Measurements from ENCODE around the gene USP9Y. TPM values are rescaled to one million over a fixed set of nuclear protein-coding genes. Genes with fewer than 3 reads are reported as not detected.

Gene USP9Y
- total RNA-seq, 4 donors from 2014 or later: 0.13 to 59.9 (median 47.6) TPM; not detected in 1

DNA sequence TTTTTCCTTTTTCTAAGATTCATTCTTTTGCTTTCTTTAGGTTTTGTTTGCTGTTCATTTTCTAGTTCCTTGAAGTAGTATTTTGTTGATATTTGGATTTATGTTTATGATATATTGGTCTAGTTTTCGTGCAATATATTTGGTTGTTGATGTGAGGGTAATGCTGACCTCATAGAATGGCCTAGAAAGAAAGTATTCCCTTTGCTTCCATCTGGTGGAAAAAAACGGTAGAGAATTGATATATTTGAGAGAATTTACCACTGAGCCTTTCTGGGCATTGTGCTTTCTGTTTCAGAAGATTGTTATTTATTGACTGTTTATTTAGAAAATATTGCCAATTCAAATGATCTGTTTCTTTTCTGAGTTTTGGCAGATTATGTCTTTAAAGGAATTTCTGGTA, 9.4 kb downstream of the USP9Y start:
- Histone ChIP-seq H3K36me3 (no peaks in the 10 kb centered on the region), H3K9me3 (no peaks in the 10 kb centered on the region), H3K4me3 (replicated peaks in 1 of 3) (no peak overlapping the region), H3K4me1 (no peaks in the 10 kb centered on the region), H3K27me3 (no peaks in the 10 kb centered on the region), H3K27ac (no peak overlapping the region)
- TF ChIP-seq, protein P1, sequence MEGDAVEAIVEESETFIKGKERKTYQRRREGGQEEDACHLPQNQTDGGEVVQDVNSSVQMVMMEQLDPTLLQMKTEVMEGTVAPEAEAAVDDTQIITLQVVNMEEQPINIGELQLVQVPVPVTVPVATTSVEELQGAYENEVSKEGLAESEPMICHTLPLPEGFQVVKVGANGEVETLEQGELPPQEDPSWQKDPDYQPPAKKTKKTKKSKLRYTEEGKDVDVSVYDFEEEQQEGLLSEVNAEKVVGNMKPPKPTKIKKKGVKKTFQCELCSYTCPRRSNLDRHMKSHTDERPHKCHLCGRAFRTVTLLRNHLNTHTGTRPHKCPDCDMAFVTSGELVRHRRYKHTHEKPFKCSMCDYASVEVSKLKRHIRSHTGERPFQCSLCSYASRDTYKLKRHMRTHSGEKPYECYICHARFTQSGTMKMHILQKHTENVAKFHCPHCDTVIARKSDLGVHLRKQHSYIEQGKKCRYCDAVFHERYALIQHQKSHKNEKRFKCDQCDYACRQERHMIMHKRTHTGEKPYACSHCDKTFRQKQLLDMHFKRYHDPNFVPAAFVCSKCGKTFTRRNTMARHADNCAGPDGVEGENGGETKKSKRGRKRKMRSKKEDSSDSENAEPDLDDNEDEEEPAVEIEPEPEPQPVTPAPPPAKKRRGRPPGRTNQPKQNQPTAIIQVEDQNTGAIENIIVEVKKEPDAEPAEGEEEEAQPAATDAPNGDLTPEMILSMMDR (IDR thresholded peaks at IDR 0.05): no peak
- TF ChIP-seq POLR2A (IDR thresholded peaks at IDR 0.05): no peak
- WGBS, 2 donors: 58 to 70% methylated on average over 2 of the region's 2 CpGs
- no peak for DNase-seq
- intact Hi-C loops (cut with DNase I): no loop called here

DNA sequence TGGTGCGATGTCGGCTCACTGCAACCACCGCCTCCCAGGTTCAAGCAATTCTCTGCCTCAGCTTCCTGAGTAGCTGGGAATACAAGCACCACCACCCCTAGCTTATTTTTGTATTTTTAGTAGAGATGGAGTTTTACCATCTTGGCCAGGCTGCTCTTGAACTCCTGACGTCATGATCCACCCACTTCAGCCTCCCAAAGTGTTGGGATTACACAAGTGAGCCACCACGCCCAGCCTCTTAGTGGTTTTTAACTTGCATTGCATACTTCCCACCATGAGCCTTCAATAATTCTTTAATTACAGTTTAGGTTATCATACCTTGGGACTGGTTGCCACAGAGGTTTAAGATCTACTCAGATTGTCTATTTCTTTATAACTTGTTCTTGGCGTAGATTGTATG, 14.3 kb downstream of the USP9Y start:
- no peaks in the 10 kb centered on the region for H3K36me3 ChIP-seq
- no peak for DNase-seq
- no peaks in the 10 kb centered on the region for H3K4me1 ChIP-seq
- no peaks in the 10 kb centered on the region for H3K9me3 ChIP-seq
- no peak overlapping the region for H3K4me3 ChIP-seq (replicated peaks in 1 of 3)
- TF ChIP-seq, protein P1 (IDR thresholded peaks at IDR 0.05): no peak
- no peak for TF ChIP-seq POLR2A (IDR thresholded peaks at IDR 0.05)
- H3K27ac ChIP-seq: no peak overlapping the region
- H3K27me3 ChIP-seq: no peaks in the 10 kb centered on the region
- intact Hi-C loops (cut with DNase I): no loop called here
- 89 to 93% methylated on average over 6 of the region's 6 CpGs for WGBS, 2 donors

DNA sequence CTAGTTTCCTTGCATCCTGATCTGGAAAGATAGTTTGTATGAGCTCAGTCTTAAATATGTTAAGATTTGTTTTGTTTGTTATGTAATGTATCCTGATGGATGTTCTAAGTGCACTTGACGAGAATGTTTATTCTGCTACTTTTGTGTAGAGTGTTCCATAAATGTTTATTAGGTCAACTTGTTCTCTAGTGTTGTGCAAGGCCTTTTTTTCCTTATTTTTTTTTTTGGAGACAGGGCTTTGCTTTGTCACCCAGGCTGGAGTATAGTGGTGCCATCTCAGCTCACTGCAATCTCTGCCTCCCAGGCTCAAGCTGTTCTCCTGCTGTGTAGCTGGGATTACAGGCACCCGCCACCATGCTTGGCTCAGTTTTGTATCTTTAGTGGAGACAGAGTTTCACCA, 28.7 kb downstream of the USP9Y start:
- no peaks in the 10 kb centered on the region for H3K27me3 ChIP-seq
- intact Hi-C loops (cut with DNase I): no loop called here
- no peaks in the 10 kb centered on the region for H3K36me3 ChIP-seq
- 79 to 84% methylated on average over 2 of the region's 2 CpGs for WGBS, 2 donors
- no peak for TF ChIP-seq POLR2A (IDR thresholded peaks at IDR 0.05)
- TF ChIP-seq, protein P1 (IDR thresholded peaks at IDR 0.05): no peak
- H3K4me1 ChIP-seq: no peaks in the 10 kb centered on the region
- no peaks in the 10 kb centered on the region for H3K9me3 ChIP-seq
- no peak overlapping the region for H3K27ac ChIP-seq
- no peak for DNase-seq
- no peak overlapping the region for H3K4me3 ChIP-seq (replicated peaks in 1 of 3)

DNA sequence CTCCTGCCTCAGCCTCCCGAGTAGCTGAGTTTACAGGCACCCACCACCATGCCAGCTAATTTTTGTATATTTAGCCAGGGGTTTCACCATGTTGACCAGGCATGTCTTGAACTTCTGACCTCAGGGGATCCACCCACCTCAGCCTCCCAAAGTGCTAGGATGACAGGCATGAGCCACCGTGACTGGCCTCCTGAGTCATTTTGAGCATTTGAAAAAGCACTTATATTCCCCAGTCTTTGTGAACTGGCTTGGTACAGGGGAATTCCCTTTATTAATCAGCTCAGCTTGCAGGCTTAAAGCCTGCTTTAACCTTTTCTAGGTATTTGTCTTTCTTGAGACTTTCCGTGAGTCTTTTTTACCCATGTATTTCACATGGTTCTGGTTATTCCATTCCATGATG, 32.6 kb downstream of the USP9Y start:
- intact Hi-C loops (cut with DNase I): no loop called here
- no peaks in the 10 kb centered on the region for H3K4me1 ChIP-seq

DNA sequence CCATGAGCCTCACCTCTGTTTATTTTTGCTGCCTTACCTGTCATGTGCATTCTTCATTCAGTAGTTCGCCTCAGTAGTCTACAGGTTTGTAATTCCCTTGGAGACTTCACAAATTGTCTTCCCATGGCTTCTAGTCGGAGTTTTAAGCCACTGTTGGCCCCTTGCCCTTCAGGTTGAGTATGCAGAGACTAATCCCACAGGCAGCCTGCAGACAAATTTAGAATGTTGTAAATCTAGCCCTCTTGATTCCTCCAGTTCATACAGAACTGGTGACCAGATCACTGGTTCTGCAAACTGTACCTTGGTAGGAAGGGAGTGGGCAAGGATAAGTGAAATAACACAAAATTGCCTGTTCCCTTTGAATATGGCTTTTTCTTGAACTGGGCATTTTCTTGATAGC, 33.0 kb downstream of the USP9Y start:
- no peak overlapping the region for H3K27ac ChIP-seq
- 92 to 93% methylated on average over 2 of the region's 2 CpGs for WGBS, 2 donors
- no peak overlapping the region for H3K4me3 ChIP-seq (replicated peaks in 1 of 3)
- intact Hi-C loops (cut with DNase I): no loop called here
- no peak for DNase-seq
- no peaks in the 10 kb centered on the region for H3K27me3 ChIP-seq
- H3K4me1 ChIP-seq: no peaks in the 10 kb centered on the region
- no peaks in the 10 kb centered on the region for H3K36me3 ChIP-seq
- TF ChIP-seq, protein P1 (IDR thresholded peaks at IDR 0.05): no peak
- H3K9me3 ChIP-seq: no peaks in the 10 kb centered on the region

More for the DNA sequence above, 32.6 kb downstream of the USP9Y start:
- H3K36me3 ChIP-seq: no peaks in the 10 kb centered on the region
- H3K27me3 ChIP-seq: no peaks in the 10 kb centered on the region
- DNase-seq: no peak
- WGBS, 2 donors: 91 to 94% methylated on average over 2 to 3 of the region's 3 CpGs
- TF ChIP-seq POLR2A (IDR thresholded peaks at IDR 0.05): no peak
- TF ChIP-seq, protein P1 (IDR thresholded peaks at IDR 0.05): no peak
- no peak overlapping the region for H3K27ac ChIP-seq
- no peak overlapping the region for H3K4me3 ChIP-seq (replicated peaks in 1 of 3)
- no peaks in the 10 kb centered on the region for H3K9me3 ChIP-seq
